NCI-H2107 treated with DMSO at 0.1 percent for 48 hours (cell line): ENCODE results near the gene DAGLA.
"Not testable (repeated sequence)": the region's sequence is repeated elsewhere in the genome, so short reads cannot be mapped to it uniquely, and the experiment has no call there.

Experiments used
- DNase-seq: peaks from one replicate; lab custom pipeline; 2025; ENCODE audit not compliant: unreplicated experiment; lab: John Stamatoyannopoulos, UW

The DAGLA gene

GRCh38 chr11:61666684-61667297 lies 13.4 kb upstream of the DAGLA start:
- DNase-seq: no peak

- DNase-seq: no peak
These were observed 12.4 kb upstream of the DAGLA start for GRCh38 chr11:61667684-61668305.

- no peak for DNase-seq
These were observed 10.8 kb upstream of the DAGLA start for GRCh38 chr11:61669417-61669816.

GRCh38 chr11:61670626-61671025 lies 9.6 kb upstream of the DAGLA start:
- no peak for DNase-seq

GRCh38 chr11:61671527-61671926 lies 8.7 kb upstream of the DAGLA start:
- no peak for DNase-seq

DNA sequence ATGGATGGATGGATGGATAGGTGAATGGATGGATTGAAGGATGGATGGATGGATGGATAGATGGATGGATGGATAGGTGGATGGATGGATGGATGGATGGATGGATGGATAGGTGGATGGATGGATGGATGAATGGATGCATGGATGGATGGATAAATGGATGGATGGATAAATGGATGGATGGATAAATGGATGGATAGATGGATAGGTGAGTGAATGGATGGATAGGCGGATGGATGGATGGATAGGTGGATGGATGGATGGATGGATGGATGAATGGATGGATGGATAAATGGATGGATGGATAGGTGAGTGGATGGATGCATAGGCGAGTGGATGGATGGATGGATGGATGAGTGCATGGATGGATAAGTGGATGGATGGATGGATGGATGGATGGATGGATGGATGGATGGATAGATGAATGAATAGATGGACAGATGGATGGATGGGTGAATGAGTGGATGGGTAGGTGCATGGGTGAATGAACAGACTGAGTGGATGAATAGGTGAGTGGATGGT lies 6.2 kb upstream of the DAGLA start:
- not testable (repeated sequence) for DNase-seq

GRCh38 chr11:61675826-61676225 lies 4.4 kb upstream of the DAGLA start:
- DNase-seq: no peak

DNA sequence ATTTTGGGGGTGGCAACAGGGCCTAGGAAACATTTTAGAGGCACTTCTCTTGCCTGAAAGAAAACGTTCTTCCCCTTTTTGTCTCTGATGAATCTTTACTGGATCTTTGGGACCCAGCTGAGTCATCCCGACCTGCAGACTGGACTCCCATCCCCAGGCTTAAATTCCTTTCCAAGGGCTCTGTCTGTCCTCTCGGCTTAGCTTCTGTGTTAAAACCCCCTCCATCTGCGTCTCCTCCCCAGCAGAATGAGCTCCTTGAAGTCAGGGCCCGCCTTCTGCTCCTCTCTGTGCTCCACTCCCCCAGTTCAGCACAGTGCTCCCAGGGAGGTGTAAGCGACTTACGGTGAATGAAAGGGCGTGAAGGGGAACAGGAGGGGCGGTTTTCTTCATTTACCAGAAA lies 895 bp upstream of the DAGLA start:
- no peak for DNase-seq

DNA sequence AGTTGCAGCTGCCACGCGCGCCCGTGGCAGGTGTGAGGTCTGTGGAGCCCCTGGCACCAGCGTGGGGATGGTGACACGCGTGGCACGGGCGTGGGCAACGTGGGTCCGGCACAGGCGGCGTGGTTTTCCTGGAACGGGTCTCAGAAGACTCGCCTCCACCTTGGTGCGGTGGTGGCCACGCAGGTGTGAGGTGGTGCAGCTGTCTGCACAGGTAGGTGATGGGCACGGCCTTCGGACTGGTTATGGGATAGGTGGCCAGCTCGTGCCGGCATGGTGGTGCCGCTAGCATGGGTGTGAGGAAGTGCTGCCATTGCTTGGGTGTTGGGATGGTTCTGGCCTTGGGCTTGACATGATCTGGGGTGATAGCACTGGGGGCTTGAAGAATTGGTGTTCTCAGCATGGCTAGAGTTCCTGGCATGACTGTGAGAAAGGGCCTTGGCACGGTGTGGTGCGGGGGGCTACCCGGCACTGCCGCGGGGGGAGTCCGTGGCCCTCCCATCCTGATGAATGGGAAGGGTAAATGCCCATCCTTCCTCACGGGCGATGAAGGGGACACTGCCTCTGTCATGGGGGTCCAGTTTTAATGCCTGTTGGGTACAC lies 531 bp downstream of the DAGLA start:
- no peak for DNase-seq

GRCh38 chr11:61682093-61682732 lies 2.0 kb downstream of the DAGLA start:
- DNase-seq: no peak

GRCh38 chr11:61682906-61683675 lies 2.9 kb downstream of the DAGLA start:
- no peak for DNase-seq

GRCh38 chr11:61683961-61684869 lies 4.0 kb downstream of the DAGLA start:
- DNase-seq: no peak

DNA sequence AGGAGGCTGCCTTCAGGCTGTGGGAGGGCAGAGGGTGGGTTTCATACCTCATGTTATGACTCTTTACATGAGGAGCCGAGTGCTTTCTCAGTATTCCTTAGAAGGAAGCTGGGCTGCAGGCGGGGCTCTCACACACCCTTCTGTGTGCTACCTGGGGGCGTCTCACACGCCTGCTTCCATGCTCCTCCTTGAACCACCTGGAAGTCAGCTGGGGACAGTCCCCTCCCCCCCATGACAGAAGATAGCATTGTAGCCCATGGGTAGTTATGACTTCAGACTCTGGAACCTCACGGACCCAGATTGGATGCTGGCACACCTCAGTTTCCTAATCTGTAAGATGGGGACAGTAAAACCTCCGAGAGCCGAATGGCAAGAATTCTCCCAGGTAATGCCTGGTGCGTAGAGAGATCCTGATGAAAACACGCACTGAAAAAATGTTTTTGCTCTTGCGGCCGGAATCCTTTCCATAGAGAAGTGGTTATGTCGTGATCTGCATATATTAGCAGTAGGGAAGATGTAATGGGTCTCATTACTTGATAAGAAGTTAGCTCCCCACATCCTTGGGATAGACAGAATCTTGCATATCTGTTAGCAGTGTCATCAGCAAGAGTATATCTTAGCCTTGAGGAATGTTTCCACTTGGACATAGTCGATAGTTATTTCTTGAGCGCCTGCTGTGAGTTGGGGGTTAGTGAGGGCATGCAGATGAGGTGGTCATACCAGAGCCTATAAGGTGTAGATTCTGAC lies 4.9 kb downstream of the DAGLA start:
- DNase-seq: no peak

DNA sequence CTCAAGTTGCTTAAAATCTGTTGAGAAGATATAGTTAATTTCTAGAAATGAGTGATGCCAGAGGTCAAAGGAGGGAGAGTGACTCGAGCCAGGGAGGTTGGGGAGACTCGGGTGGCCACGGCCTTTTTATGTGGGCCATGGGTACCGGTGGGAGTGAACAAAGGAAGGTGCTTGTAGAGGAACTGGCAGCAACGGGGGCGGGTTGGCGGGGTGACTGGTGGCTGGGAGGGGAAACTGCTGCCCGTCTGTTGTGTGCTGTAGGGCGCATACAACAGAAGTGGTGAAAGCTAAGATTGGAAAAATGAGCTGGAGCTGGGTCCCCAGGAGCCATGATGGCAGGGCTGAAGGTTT lies 5.4 kb downstream of the DAGLA start:
- no peak for DNase-seq

- DNase-seq: no peak
These were observed 5.9 kb downstream of the DAGLA start for GRCh38 chr11:61686066-61686465.

DNA sequence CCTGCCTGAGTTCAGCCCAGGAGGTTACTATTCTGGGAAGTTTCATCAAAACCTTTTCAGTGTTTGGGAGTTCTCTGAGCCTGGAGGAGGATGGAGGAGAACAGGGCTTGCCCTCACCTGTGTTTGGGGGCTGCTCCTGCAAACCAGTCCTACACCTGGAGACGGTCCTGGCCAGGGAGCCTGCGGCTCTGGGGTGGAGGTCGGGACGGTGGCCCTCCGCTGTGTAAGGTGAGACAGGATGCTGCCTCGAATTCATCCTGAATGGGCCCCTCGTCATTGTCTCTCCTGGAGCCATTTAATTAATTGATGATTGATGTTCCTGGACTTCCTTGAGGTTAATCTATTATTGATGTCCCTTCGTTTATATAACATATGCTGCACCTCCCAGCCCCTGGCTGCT lies 6.3 kb downstream of the DAGLA start:
- DNase-seq: no peak

- DNase-seq: no peak
These were observed 7.2 kb downstream of the DAGLA start for GRCh38 chr11:61687420-61687819.

- DNase-seq: no peak
These were observed 8.4 kb downstream of the DAGLA start for GRCh38 chr11:61688365-61689163.

- peak; percentile 19 for DNase-seq
These were observed 8.9 kb downstream of the DAGLA start for GRCh38 chr11:61689164-61689496.
